ENCODE measurements around the gene TCL1A. TPM values are rescaled to one million over a fixed set of nuclear protein-coding genes. Genes with fewer than 3 reads are reported as not detected.

The TCL1A gene
- total and polyA plus RNA-seq, 2 donors (not counting 1 experiment from before 2014, with no cell fraction given), result not detected

GRCh38 chr14:95662376-95663186 is 51.3 kb downstream of the TCL1A start:
- no peak overlapping the region for H2AFZ ChIP-seq (ENCODE audit: low read length)
- H3K4me3 ChIP-seq (replicated peaks in 1 of 4; ENCODE audit: control extremely low read depth in 1 of 4, insufficient read depth in 1 of 4, low read depth in 3 of 4, low read length in 4 of 4), result no peak overlapping the region
- H3K9me3 ChIP-seq (ENCODE audit: control insufficient read depth, insufficient read depth, low read depth, low read length), result no peaks in the 10 kb centered on the region
- H3K9ac ChIP-seq (ENCODE audit: insufficient read depth, low read length), result no peak overlapping the region
- H3K36me3 ChIP-seq (ENCODE audit: control insufficient read depth, insufficient read depth, low read length), result no peaks in the 10 kb centered on the region
- H3K4me1 ChIP-seq (ENCODE audit: control insufficient read depth, extremely low read depth, insufficient read depth, low read length), result no peaks in the 10 kb centered on the region
- no peak overlapping the region for H3K4me2 ChIP-seq (ENCODE audit: extremely low read depth, insufficient read depth, low read length)
- H4K20me1 ChIP-seq (ENCODE audit: control insufficient read depth, extremely low read depth, insufficient read depth, low read length), result no peaks in the 10 kb centered on the region
- no peaks in the 10 kb centered on the region for H3K79me2 ChIP-seq (ENCODE audit: control insufficient read depth, insufficient read depth, low read length)
- H3K27ac ChIP-seq (ENCODE audit: insufficient read depth, low read length), result no peak overlapping the region
- no peak for TF ChIP-seq EZH2 (IDR thresholded peaks at IDR 0.05; ENCODE audit: low read length, missing control alignments)
- TF ChIP-seq, protein P1, sequence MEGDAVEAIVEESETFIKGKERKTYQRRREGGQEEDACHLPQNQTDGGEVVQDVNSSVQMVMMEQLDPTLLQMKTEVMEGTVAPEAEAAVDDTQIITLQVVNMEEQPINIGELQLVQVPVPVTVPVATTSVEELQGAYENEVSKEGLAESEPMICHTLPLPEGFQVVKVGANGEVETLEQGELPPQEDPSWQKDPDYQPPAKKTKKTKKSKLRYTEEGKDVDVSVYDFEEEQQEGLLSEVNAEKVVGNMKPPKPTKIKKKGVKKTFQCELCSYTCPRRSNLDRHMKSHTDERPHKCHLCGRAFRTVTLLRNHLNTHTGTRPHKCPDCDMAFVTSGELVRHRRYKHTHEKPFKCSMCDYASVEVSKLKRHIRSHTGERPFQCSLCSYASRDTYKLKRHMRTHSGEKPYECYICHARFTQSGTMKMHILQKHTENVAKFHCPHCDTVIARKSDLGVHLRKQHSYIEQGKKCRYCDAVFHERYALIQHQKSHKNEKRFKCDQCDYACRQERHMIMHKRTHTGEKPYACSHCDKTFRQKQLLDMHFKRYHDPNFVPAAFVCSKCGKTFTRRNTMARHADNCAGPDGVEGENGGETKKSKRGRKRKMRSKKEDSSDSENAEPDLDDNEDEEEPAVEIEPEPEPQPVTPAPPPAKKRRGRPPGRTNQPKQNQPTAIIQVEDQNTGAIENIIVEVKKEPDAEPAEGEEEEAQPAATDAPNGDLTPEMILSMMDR (conservative IDR thresholded peaks at IDR 0.05 in 1 of 2, IDR thresholded peaks at IDR 0.05 in 1 of 2; ENCODE audit: low read depth in 1 of 2, low read length in 2 of 2), result no peak
- H3K27me3 ChIP-seq (ENCODE audit: control insufficient read depth, insufficient read depth, low read length), result no peaks in the 10 kb centered on the region
- no peak for DNase-seq (ENCODE audit: low read depth in 2 of 2)

GRCh38 chr14:95660651-95661515 is 53.0 kb downstream of the TCL1A start:
- Histone ChIP-seq H3K4me2 (ENCODE audit: extremely low read depth, insufficient read depth, low read length) (no peak overlapping the region), H3K27me3 (ENCODE audit: control insufficient read depth, insufficient read depth, low read length) (no peaks in the 10 kb centered on the region), H3K79me2 (ENCODE audit: control insufficient read depth, insufficient read depth, low read length) (no peaks in the 10 kb centered on the region), H4K20me1 (ENCODE audit: control insufficient read depth, extremely low read depth, insufficient read depth, low read length) (no peaks in the 10 kb centered on the region), H3K27ac (ENCODE audit: insufficient read depth, low read length) (no peak overlapping the region), H3K9ac (ENCODE audit: insufficient read depth, low read length) (no peak overlapping the region), H3K4me1 (ENCODE audit: control insufficient read depth, extremely low read depth, insufficient read depth, low read length) (no peaks in the 10 kb centered on the region), H3K36me3 (ENCODE audit: control insufficient read depth, insufficient read depth, low read length) (no peaks in the 10 kb centered on the region), H3K9me3 (ENCODE audit: control insufficient read depth, insufficient read depth, low read depth, low read length) (no peaks in the 10 kb centered on the region), H2AFZ (ENCODE audit: low read length) (no peak overlapping the region), H3K4me3 (replicated peaks in 1 of 4; ENCODE audit: control extremely low read depth in 1 of 4, insufficient read depth in 1 of 4, low read depth in 3 of 4, low read length in 4 of 4) (no peak overlapping the region)
- TF ChIP-seq, protein P1 (conservative IDR thresholded peaks at IDR 0.05 in 1 of 2, IDR thresholded peaks at IDR 0.05 in 1 of 2; ENCODE audit: low read depth in 1 of 2, low read length in 2 of 2), result no peak
- no peak for TF ChIP-seq EZH2 (IDR thresholded peaks at IDR 0.05; ENCODE audit: low read length, missing control alignments)
- no peak for DNase-seq (ENCODE audit: low read depth in 2 of 2)

DNA sequence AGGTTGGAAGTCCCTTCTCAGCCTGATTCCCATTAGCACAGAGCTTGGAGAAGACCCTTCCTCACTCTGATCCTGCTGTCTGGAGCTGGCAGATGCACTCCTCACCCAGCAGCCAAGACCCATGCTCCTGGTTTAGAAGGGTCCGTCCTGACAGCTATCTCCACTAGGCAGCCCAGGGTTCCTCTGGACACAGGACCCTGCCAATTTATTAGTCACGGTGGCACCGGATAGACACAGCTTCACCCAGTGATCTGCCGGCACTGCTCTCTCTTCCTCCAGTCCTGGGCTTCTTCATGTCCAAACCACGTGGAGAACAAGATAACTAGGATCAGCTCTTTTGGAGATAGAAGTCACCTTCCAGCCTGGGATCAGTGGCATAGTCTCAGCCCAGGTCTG is 53.9 kb downstream of the TCL1A start:
- TF ChIP-seq, protein P1 (conservative IDR thresholded peaks at IDR 0.05 in 1 of 2, IDR thresholded peaks at IDR 0.05 in 1 of 2; ENCODE audit: low read depth in 1 of 2, low read length in 2 of 2), result no peak
- no peak for TF ChIP-seq EZH2 (IDR thresholded peaks at IDR 0.05; ENCODE audit: low read length, missing control alignments)

More for the DNA sequence above, 53.9 kb downstream of the TCL1A start:
- H3K79me2 ChIP-seq (ENCODE audit: control insufficient read depth, insufficient read depth, low read length), result no peaks in the 10 kb centered on the region
- H4K20me1 ChIP-seq (ENCODE audit: control insufficient read depth, extremely low read depth, insufficient read depth, low read length), result no peaks in the 10 kb centered on the region
- DNase-seq (ENCODE audit: low read depth in 2 of 2), result no peak
- H3K9me3 ChIP-seq (ENCODE audit: control insufficient read depth, insufficient read depth, low read depth, low read length), result no peaks in the 10 kb centered on the region
- no peak overlapping the region for H3K27ac ChIP-seq (ENCODE audit: insufficient read depth, low read length)
- H3K36me3 ChIP-seq (ENCODE audit: control insufficient read depth, insufficient read depth, low read length), result no peaks in the 10 kb centered on the region
- H3K4me3 ChIP-seq (replicated peaks in 1 of 4; ENCODE audit: control extremely low read depth in 1 of 4, insufficient read depth in 1 of 4, low read depth in 3 of 4, low read length in 4 of 4), result no peak overlapping the region
- no peaks in the 10 kb centered on the region for H3K27me3 ChIP-seq (ENCODE audit: control insufficient read depth, insufficient read depth, low read length)
- H3K9ac ChIP-seq (ENCODE audit: insufficient read depth, low read length), result no peak overlapping the region
- no peak overlapping the region for H2AFZ ChIP-seq (ENCODE audit: low read length)
- no peaks in the 10 kb centered on the region for H3K4me1 ChIP-seq (ENCODE audit: control insufficient read depth, extremely low read depth, insufficient read depth, low read length)
- no peak overlapping the region for H3K4me2 ChIP-seq (ENCODE audit: extremely low read depth, insufficient read depth, low read length)

All from fibroblast of lung (primary cell).